ENCODE measurements around the gene GPATCH8.

The GPATCH8 gene

DNA sequence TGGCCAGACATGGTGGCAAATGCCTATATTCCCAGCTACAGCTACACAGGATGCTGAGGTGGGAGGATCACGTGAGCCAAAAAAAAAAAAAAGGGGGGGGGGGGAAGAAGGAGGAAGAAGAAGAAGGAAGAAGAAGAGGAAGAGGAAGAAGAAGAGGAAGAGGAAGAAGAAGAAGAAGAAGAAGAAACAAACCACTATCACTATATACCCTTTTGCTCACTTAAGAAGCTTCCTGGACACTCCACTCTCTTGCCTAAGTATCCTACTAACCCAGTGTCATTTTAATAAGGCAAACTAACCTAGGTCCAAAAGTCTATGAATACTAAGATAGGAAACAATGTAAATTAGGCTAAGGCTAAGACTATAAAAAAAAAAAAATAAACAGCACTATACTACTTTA lies 54.8 kb downstream of the GPATCH8 start:
- DNase-seq = no peak

DNA sequence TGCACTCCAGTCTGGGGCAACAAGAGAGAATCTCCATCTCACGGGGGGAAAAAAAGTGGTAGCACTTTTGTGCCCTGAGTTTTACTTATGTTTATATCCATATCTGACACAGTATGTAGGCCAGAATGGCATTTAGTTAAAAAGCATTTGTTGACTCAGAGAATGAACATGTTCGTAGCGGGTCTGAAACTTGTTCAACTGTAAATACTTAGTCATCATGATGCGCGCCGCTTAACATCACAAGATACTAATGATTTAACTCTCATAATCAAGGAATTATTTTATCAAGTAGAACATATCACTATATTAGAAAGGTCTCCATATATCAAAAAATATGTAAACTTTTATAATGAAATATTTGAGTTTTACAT lies 58.5 kb downstream of the GPATCH8 start:
- DNase-seq = no peak

DNA sequence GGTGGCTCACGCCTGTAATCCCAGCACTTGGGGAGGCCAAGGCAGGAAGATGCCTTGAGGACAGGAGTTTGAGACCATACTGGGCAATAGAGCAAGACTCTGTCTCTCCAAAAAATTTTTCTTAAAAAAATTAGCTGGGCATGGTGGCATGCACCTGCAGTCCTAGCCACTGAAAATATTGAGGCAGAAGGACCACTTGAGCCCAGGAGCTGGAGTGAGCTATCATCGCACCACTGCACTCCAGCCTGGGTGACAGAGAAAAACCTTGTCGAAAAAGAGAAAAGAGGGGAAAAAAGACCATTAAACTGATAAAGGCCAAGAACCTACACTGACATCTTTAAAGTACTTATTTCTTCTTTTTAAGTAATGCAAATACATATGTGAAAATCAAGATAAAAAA lies 60.4 kb downstream of the GPATCH8 start:
- DNase-seq = no peak

DNA sequence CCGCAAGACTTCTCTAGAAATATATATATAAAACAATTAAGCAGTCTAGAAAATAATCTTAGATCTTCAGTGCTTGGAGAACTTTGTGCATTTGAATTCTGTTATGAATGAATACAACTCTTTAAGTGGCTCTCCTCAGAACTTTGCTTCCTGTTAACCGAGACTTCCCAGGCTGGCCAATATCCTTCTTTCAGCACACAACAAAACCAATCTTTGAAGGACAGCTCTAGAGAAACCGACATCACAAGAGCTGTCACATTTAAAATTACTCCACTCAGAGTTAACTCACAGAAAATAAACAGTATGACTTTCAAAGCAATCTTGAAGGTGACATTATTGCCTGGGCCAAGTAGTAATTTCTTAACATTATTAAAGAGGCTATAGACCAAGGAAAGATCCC lies 64.0 kb downstream of the GPATCH8 start:
- DNase-seq = no peak

DNA sequence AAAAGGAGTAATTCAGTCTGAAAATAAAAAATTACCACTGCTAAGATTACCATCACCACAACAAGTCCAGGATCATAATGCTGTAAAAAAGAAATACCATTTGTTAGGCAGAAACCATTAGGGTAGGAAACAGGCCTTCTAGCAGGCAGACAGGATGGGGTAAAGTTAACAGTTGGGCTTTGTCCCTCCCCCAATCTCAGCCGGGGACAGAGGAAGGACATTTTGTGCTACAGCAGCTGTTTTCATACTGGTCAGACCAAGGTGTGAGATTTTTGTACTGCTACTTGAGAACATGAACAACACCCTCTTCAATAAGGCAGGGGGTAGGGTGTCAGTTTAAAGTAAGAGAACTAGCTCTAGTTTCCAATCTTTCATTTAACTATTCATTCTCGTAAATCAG lies 64.6 kb downstream of the GPATCH8 start:
- DNase-seq = no peak

DNA sequence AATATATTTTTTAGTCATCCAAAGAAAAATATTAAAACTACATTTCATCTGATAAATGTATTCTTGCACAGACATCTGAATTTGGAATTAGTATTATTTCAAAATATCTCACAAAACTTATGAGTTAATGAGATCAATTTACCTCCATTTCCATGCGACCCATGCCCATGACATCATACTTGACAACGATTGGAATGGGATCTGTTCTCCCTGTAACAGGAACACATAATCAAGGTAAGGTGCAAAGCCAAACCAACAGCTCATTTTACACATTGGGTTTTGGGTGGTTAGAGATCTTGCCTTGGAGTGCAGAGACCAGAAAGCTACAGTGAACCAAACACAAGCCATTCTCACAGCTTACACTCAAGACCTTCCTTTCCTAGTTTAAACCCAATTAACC lies 66.9 kb downstream of the GPATCH8 start:
- DNase-seq = no peak

DNA sequence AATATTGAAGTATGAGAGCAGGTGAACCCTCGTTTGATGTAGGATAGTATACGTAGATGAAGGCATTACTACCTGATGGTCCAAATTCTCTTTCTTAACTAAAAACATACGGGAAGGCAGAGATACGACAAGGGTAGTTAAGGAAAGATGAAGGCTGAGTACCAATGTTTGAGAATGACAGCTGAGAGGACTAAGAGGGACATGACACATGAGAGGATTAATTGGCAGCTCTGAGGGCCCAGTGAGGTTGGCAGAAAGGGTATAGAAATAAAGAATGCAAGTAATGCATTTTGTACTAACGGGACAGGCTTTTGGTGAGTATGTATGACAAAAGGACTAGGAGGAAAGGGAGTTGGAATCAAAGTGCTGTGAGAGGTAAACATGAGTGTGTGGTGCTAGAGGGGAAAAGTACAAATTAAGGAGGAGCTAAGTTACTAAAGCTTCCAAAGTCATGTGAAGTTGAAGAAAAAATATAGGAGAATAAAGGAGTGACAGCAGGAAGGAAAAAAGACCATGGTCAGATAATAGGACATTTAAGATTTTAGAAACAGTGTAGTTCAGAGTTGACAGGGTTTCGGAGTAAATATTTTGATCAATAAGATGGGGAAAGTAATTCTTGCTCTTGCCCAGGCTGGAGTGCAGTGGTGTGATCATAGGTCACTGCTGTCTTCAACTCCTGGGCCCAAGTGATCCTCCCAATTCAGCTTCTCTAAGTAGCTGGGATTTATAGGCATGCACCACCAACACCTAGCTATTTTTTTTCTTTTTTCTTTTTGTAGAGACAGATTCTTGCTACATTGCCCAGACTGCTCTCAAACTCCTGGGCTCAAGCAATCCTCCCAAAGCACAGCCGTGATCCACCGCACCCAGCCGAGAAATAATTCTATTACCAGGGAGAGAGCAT lies 70.7 kb downstream of the GPATCH8 start:
- DNase-seq = no peak

DNA sequence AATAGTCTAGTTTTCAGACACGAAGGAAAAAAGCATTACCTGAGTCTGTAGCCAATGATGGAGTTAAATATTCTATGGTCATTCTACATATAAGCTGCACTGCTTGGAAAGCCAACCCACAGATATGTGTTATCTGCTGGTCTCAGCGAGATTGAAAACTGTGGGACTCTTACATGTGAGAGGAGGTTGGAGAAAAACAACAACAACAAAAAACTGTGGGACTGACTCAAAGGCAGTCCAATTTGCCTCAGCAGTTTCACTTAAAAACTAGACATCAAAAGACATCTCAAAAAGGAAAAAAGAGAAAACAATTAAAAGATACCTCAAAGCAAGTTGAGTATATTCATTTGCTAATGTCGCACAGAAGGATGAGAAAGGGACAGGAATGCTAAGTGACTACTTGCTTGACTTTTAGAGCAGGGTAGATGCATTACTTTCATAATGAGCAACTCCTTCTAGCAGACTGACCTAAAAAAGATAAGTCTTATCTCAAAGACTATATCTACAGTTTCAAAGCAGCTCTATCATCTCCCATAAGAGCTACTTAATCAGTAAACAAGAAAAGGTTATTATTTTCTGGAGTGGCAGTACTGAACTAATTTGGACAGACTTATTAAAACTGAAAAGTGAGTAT lies 78.3 kb downstream of the GPATCH8 start:
- no peak for DNase-seq

DNA sequence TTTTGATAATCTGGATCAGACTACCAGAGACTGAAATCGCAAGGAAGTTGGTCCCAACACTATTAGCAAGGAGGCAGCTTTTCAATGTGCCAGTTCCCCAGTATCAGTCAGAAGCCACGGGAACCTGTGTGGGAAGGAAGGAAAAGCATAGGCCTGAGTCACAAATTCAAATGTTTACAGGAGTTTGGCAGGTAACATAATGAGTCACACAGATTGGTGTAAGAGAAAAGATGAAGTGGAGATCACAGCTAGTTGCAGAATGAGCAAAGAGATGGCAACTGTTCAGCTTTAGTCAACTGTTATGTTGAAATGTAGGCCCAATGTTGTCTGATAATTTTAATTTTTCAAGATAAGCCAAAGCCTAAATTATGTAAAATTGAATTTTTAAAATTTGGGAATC lies 85.7 kb downstream of the GPATCH8 start:
- DNase-seq = no peak

DNA sequence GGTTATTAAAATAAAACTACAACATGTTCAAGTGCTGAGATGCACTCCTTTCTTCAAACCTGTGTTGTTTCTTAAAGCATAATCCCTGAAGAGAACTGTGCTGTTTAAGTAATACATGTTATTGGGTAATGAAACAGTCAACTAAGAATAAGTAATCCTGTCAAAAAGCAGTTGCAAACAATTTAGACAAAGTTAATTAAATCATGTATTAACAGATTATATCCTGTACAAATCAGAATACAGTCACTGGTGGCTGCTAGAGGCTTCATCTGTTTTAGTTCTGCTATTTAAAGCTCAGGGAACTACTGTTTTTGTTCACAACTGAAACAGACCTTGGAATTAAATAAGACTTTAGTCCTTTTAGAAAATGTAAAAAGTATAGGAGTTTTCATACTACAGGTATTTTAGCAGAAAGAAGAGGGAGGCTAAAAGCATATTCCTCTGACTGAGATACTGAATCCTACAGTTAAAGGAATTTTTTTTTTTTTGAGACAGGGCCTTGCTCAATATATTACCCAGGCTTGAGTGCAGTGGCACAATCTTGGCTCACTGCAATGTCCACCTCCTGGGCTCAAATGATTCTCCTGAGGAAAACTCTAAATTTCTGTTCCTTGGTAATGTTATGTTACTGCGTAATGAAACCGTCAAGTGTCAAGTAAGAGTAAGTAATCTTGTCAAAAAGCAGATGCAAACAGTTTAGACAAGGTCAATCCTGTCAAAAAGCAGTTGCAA lies 86.5 kb downstream of the GPATCH8 start:
- DNase-seq = no peak

DNA sequence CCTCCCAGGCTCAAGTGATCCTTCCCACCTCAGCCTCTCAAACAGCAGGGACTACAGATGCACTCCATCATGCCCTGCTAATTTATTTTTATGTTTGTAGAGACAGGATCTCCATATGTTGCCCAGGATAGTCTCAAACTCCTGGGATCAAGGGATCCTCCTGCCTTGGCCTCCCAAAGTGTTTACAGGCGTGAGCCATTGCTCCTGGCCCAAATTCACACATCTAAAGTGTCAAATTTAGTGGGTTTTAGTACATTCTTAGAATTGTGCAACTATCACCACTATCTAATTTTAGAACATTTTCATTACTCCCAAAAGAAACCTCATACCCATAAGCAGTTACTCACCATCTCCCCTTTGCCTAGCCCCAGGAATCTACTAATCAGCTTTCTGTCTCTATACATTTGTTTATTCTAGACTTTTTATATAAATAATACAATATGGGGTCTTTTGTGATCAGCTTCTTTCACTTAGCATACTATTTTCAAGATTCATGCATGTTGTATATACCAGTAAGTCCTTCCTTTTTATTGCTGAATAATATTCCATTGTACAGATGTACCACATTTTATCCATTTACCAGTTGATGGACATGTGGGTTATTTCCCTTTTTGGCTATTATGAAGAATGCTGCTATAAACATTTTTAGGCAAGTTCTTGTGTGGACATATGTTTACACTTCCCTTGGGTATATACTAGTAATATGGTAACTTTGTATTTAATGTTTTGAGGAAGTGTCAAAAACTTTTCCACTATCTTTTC lies 88.6 kb downstream of the GPATCH8 start:
- DNase-seq = no peak

DNA sequence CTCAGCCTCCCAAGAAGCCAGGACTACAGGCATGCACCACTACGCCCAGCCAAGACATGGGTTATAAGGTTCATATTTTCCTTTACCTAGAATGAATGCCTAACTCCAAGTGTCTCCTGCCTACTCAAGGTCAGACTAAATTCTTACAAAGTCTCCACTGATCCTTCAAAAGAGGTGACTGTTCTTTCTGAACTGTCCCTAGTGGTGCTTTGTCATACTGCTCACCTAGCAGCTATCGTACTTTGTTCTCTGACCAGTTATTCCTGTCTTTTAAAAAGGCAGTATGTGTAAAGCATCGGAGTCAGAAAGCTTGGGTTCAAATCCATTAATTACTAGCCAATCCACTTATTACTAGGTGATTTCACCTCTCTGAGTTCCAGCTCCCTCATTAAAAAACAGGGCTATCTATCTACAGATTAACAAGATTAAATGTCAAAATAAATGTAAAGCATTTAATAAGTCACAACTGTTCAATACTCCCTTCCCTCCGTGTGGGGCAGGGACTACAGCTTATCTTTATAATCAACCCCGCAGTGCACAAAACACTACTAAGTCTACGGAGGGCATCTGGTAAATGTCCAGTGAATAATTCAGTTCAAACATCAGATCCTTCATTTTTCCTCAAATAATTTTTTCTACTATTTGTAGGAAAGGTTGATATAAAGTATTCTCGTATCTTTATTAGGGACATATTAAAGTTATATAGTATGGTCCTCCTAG lies 93.7 kb downstream of the GPATCH8 start:
- no peak for DNase-seq

DNA sequence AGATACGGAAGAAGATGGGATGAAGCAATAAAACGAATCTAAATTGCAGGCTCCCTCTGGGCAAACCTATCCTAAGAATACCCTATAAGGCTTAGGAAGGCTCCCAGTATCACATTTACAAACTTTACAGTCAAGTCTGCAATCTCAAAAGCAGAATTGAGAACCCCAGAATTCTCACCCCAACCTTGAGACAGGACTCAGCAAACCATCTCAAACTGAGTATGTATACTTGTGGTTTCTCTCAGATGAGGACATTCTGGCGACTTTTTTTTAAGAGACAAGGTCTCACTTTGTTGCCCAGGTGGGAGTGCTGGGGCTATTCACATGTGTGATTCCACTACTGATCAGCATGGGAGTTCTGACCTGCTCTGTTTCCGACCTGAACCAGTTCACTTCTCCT lies 94.4 kb downstream of the GPATCH8 start:
- no peak for DNase-seq

DNA sequence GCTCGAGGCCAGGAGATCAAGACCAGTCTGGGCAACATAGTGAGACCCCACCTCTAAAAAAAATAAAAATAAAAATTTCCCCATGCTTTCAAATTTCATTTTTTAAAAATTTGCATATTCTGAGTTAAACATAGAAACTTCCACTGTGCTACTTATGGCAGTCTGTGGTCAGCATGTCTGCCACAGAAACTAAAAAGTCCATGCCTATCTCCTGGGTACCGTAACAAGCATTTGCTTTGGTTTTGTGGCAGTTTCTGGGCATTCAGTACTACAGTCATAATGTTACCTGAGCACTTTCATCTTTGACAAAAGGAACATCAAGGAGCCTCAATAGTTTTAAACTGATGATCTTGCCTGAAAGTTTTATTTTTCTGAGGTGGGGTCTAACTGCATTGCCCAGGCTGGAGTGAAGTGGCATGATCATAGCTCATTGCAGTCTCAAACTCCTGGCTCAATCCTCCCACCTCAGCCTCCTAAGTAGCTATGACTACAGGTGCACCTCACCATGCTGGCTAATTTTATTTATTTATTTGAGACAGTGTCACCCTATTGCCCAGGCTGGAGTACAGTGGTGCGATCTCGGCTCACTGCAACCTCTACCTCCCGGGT lies 100.5 kb downstream of the GPATCH8 start:
- no peak for DNase-seq

DNA sequence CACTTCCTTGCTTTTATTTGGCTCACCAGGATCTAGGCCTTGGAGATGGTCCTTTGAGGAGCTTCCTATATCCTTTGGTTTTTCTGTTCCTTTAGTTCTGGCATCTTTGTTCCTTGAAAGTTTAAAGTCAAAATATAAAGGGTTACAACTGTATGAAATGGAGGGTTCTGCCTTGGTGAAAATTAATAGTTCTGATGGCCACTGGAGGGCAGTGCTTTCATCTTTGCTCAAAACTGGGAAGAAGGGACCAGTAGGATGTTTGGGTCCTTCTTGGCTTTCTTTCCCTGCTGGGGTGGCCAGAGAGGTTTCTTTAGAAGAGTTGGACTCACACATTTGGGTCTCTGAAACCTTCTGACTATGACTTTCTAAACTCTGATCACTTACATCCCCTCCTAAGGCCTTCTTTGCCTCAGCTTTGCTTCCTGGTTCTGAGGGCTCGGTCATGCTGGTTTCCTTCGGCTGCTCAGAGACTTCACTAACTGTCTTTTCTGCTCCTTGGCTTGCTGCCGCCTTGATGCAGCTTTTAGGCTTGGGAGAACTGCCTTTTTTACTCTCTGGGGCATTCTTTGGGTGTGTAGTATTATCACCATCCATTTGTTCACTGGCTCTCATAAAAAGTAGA lies 102.9 kb downstream of the GPATCH8 start:
- DNase-seq = no peak

DNA sequence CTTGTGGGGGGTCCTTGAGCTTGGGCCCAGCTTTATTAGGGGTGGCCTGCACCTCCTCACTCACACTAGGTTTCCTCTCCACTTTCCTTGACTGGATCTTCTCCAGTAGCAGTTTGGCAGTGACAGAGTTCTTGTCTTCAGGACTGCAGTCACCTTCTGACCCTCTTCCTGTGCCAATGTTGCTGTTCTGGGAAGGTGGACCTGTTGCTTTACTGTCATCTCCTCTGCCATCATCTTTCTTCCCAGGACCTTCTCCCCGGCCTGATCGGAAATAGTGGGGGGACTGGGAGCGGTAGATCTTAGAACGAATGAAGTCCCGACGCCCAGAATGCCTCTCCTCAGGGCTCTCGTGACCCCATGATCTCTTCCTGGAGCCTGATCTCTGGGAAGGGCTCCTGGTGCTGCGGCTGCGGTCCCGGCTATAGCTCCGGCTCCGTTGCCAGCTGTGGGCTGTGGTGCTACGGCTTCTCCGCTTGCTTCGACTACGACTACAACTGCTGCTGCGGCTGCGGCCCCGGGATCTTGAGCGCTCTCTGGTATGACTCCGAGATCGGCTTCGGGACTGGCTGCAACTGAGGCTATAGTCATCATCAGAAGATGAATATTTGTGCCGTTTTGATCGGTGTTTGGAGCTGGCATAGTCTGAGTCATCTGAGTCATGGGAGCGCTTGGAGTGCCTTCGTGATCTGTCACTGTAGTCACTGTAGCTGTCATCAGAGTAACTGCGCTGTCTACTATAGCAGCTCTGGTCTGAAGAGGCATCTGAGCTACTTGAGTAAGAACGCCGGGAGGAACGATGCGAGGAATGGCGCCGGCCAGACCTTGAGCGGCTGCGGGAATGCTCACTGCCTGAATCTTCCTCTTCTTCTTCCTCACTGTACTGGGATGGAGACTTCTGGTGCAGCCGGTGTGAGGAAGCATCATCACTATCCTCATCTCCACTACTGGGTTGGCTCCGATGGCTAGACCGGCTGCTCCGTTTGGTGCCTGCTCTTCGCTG lies 104.2 kb downstream of the GPATCH8 start:
- no peak for DNase-seq

DNA sequence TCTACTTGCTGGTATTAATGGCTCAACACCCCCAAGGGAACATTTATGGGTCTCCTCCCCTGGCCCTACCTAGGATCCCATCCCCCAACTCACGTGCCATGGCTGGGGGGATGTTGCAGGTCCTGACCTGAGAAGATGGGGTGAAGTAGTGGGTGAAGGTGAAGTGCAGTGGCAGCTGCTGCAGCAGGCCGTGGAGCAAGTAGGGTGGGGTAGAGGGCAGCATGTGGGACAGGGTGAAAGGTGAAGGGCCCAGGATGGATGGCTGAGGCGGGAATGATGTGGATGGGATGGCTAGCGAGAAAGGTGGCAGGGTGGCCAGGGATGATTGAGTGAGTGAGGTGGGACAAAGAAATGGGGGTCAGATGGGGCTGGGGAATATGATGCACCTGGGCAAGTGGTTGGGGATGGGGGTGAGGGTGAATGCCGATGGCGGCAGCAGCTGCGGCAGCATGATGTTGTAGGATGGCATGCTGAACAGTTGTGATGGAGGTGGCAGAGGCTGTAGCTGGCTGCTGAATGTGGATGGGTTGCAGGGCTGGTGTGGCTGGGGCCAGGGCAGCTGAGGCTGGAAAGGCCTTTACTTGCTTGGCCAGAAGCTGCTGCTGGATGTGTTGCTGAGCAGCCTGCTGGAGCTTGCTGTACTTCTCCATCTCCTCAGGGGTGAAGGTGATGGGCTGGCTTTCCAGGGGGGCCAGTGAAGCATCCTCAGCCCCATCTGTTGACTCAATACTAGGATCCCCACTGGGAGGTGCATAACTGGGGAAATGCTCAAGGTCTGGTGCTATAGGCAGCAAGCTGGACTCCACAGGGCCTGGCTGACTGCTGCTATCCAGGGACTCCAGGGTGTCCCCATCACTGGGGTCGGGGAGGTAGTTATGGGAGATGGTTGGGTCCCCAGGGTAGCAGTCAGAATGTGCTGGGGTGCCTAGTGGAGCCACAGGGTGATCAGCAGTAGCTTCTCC lies 105.4 kb downstream of the GPATCH8 start:
- DNase-seq = no peak

DNA sequence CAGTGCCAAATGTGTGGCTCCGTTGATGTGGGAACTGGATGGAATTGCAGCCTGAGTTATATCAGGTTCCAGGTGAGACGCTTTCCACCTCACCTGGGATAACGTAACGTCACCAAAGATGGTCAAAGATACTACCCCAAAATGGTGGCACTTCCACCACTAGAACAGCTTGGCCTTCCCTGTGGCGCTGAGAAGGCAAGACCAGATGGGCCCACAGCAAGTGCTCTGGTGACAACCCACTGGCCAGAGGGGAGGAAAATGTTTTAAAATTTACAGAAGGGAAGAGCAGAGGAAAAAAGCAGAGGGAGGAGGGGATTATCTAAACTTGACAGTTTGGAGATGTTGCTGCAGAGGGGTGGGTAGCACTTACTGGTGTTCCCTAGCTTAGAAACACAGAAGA lies 106.3 kb downstream of the GPATCH8 start:
- no peak for DNase-seq

DNA sequence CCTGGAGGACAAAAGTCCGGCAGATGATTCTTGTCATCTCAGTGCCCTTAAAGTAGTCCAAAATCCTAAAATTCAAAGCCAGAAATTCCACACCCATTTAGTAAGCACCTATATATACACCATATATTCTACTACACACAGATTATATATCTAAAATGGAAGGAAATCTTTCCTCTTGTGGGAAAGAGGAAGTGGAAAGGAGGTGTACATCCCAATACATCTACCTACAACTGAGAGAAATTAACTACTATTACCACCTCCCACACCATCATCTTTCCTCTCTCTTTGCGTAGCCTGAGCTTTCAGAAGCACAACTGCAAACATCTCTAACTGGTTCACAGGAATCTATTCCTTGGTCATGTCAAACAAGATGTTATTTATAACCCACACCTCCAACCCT lies 108.4 kb downstream of the GPATCH8 start:
- no peak for DNase-seq
